ENCODE measurements around the gene STK26. TPM values are rescaled to one million over a fixed set of nuclear protein-coding genes. Genes with fewer than 3 reads are reported as not detected.

STK26 gene
- polyA plus RNA-seq, 1 donor from 2014 or later: 8.8 TPM

- Histone ChIP-seq H3K4me2 (ENCODE audit: low read length) (no peak overlapping the region), H3K27me3 (ENCODE audit: insufficient read depth, low read depth, low read length) (no peaks in the 10 kb centered on the region), H3K4me3 (ENCODE audit: low read length) (no peak overlapping the region), H2AFZ (ENCODE audit: low read depth, low read length) (no peak overlapping the region), H3K9ac (ENCODE audit: low read length) (no peak overlapping the region), H3K9me3 (ENCODE audit: low read length) (no peaks in the 10 kb centered on the region), H3K79me2 (replicated peaks; ENCODE audit: insufficient read depth, low read length) (no peaks in the 10 kb centered on the region), H4K20me1 (ENCODE audit: insufficient read depth) (no peaks in the 10 kb centered on the region), H3K27ac (ENCODE audit: low read length) (no peak overlapping the region), H3F3A (ENCODE audit: insufficient read depth, low read length, poor library complexity, severe bottlenecking) (no peaks in the 10 kb centered on the region), H3K9me2 (ENCODE audit: insufficient read depth, low read length) (no peaks in the 10 kb centered on the region), H3K36me3 (ENCODE audit: insufficient read depth, low read length) (no peaks in the 10 kb centered on the region)
- TF ChIP-seq MXI1 (conservative IDR thresholded peaks at IDR 0.05; ENCODE audit: poor library complexity, severe bottlenecking) (no peak), EZH2 (IDR thresholded peaks at IDR 0.05; ENCODE audit: borderline replicate concordance, insufficient read depth, low read length, poor library complexity, severe bottlenecking) (no peak), SMC3 (conservative IDR thresholded peaks at IDR 0.05; ENCODE audit: poor library complexity) (no peak), POLR2AphosphoS5 (IDR thresholded peaks at IDR 0.05) (no peak), TAF1 (IDR thresholded peaks at IDR 0.05; ENCODE audit: low read depth) (no peak), EP300 (conservative IDR thresholded peaks at IDR 0.05; ENCODE audit: poor library complexity, severe bottlenecking) (no peak), RAD21 (conservative IDR thresholded peaks at IDR 0.05) (no peak)
- TF ChIP-seq, protein P1, sequence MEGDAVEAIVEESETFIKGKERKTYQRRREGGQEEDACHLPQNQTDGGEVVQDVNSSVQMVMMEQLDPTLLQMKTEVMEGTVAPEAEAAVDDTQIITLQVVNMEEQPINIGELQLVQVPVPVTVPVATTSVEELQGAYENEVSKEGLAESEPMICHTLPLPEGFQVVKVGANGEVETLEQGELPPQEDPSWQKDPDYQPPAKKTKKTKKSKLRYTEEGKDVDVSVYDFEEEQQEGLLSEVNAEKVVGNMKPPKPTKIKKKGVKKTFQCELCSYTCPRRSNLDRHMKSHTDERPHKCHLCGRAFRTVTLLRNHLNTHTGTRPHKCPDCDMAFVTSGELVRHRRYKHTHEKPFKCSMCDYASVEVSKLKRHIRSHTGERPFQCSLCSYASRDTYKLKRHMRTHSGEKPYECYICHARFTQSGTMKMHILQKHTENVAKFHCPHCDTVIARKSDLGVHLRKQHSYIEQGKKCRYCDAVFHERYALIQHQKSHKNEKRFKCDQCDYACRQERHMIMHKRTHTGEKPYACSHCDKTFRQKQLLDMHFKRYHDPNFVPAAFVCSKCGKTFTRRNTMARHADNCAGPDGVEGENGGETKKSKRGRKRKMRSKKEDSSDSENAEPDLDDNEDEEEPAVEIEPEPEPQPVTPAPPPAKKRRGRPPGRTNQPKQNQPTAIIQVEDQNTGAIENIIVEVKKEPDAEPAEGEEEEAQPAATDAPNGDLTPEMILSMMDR (IDR thresholded peaks at IDR 0.05; ENCODE audit: poor library complexity, severe bottlenecking): no peak
- TF ChIP-seq, protein P2, sequence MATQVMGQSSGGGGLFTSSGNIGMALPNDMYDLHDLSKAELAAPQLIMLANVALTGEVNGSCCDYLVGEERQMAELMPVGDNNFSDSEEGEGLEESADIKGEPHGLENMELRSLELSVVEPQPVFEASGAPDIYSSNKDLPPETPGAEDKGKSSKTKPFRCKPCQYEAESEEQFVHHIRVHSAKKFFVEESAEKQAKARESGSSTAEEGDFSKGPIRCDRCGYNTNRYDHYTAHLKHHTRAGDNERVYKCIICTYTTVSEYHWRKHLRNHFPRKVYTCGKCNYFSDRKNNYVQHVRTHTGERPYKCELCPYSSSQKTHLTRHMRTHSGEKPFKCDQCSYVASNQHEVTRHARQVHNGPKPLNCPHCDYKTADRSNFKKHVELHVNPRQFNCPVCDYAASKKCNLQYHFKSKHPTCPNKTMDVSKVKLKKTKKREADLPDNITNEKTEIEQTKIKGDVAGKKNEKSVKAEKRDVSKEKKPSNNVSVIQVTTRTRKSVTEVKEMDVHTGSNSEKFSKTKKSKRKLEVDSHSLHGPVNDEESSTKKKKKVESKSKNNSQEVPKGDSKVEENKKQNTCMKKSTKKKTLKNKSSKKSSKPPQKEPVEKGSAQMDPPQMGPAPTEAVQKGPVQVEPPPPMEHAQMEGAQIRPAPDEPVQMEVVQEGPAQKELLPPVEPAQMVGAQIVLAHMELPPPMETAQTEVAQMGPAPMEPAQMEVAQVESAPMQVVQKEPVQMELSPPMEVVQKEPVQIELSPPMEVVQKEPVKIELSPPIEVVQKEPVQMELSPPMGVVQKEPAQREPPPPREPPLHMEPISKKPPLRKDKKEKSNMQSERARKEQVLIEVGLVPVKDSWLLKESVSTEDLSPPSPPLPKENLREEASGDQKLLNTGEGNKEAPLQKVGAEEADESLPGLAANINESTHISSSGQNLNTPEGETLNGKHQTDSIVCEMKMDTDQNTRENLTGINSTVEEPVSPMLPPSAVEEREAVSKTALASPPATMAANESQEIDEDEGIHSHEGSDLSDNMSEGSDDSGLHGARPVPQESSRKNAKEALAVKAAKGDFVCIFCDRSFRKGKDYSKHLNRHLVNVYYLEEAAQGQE (IDR thresholded peaks at IDR 0.05; ENCODE audit: borderline replicate concordance): no peak
These were observed 78.7 kb downstream of the STK26 start for GRCh38 chrX:132101799-132102198.

GRCh38 chrX:132107291-132107690, 84.2 kb downstream of the STK26 start:
- Histone ChIP-seq H3K79me2 (replicated peaks; ENCODE audit: insufficient read depth, low read length) (no peaks in the 10 kb centered on the region), H2AFZ (ENCODE audit: low read depth, low read length) (no peak overlapping the region), H3K36me3 (ENCODE audit: insufficient read depth, low read length) (no peaks in the 10 kb centered on the region), H3K4me2 (ENCODE audit: low read length) (no peak overlapping the region), H3K27ac (ENCODE audit: low read length) (no peak overlapping the region), H3K27me3 (ENCODE audit: insufficient read depth, low read depth, low read length) (no peaks in the 10 kb centered on the region), H3K9ac (ENCODE audit: low read length) (no peak overlapping the region), H4K20me1 (ENCODE audit: insufficient read depth) (no peaks in the 10 kb centered on the region), H3F3A (ENCODE audit: insufficient read depth, low read length, poor library complexity, severe bottlenecking) (no peaks in the 10 kb centered on the region), H3K9me3 (ENCODE audit: low read length) (no peaks in the 10 kb centered on the region), H3K9me2 (ENCODE audit: insufficient read depth, low read length) (no peaks in the 10 kb centered on the region), H3K4me3 (ENCODE audit: low read length) (no peak overlapping the region)
- TF ChIP-seq TAF1 (IDR thresholded peaks at IDR 0.05; ENCODE audit: low read depth): no peak
- no peak for TF ChIP-seq EP300 (conservative IDR thresholded peaks at IDR 0.05; ENCODE audit: poor library complexity, severe bottlenecking)
- no peak for TF ChIP-seq RAD21 (conservative IDR thresholded peaks at IDR 0.05)
- TF ChIP-seq POLR2AphosphoS5 (IDR thresholded peaks at IDR 0.05): no peak
- TF ChIP-seq, protein P1 (IDR thresholded peaks at IDR 0.05; ENCODE audit: poor library complexity, severe bottlenecking): no peak
- no peak for TF ChIP-seq MXI1 (conservative IDR thresholded peaks at IDR 0.05; ENCODE audit: poor library complexity, severe bottlenecking)
- TF ChIP-seq, protein P2 (IDR thresholded peaks at IDR 0.05; ENCODE audit: borderline replicate concordance): no peak
- TF ChIP-seq EZH2 (IDR thresholded peaks at IDR 0.05; ENCODE audit: borderline replicate concordance, insufficient read depth, low read length, poor library complexity, severe bottlenecking): no peak
- no peak for TF ChIP-seq SMC3 (conservative IDR thresholded peaks at IDR 0.05; ENCODE audit: poor library complexity)
